CD4-positive, alpha-beta T cell (primary cell): ENCODE measurements around the gene ITGAD. TPM values are rescaled to one million over a fixed set of nuclear protein-coding genes. Genes with fewer than 3 reads are reported as not detected.

ENCODE experiments used
- ATAC-seq: fragments of 200-7000 bp; cut with Tn5 transposase; one replicate; pipeline ENCODE4 v1.10.0; 2022; ENCODE audit warnings: mild to moderate bottlenecking; ENCODE audit not compliant: poor library complexity
- CTCF ChIA-PET: fragments of 350-600 bp; sonication (Branson Sonifier 250); formaldehyde crosslinking; loops from one replicate; lab custom pipeline; 2021; ENCODE audit warnings: antibody characterized with exemption, inconsistent platforms; lab: Charles Lee
- POLR2A ChIA-PET: fragments of 350-600 bp; sonication (Branson Sonifier 250); formaldehyde crosslinking; loops from one replicate; lab custom pipeline; 2021; ENCODE audit warnings: antibody characterized with exemption, inconsistent platforms; lab: Charles Lee
- DNase-seq, 14 experiments: peaks; one replicate each; pipeline ENCODE4 v3.0.0-alpha.2; 2013 to 2020; ENCODE audit warnings: mixed read lengths in 2 of 14
- H3K27ac ChIP-seq, 2 donors: one replicate each; pipeline versions ENCODE4 v1.5.1 to v1.7.0; 2013; ENCODE audit warnings: low read length in 2 of 2, low read depth in 1 of 2, mild to moderate bottlenecking in 1 of 2
- H3K27me3 ChIP-seq, 2 experiments: 1 replicate in 1 of 2; 2 replicates in 1 of 2; pipeline versions ENCODE4 v1.6.1 to v1.7.0; 2013; ENCODE audit warnings: low read length in 2 of 2, control low read depth in 1 of 2, mild to moderate bottlenecking in 1 of 2, moderate library complexity in 1 of 2; ENCODE audit not compliant: insufficient read depth in 2 of 2, control insufficient read depth in 1 of 2
- H3K36me3 ChIP-seq: one replicate; pipeline ENCODE4 v1.6.1; 2013; ENCODE audit warnings: low read length, control low read depth; ENCODE audit not compliant: insufficient read depth
- H3K4me1 ChIP-seq: one replicate; pipeline ENCODE4 v1.6.1; 2013; ENCODE audit warnings: low read length, control low read depth; ENCODE audit not compliant: insufficient read depth
- H3K4me3 ChIP-seq: one replicate; pipeline ENCODE4 v1.5.1; 2013; ENCODE audit warnings: mild to moderate bottlenecking, low read length, moderate library complexity
- H3K9me3 ChIP-seq, 2 experiments: 1 replicate in 1 of 2; 2 replicates in 1 of 2; pipeline versions ENCODE4 v1.6.1 to v1.7.0; 2013; ENCODE audit warnings: low read length in 2 of 2, mild to moderate bottlenecking in 2 of 2, control low read depth in 1 of 2, moderate library complexity in 1 of 2; ENCODE audit not compliant: control insufficient read depth in 1 of 2, insufficient read depth in 1 of 2
- H3K27ac Mint-ChIP-seq: one replicate; pipeline ENCODE4 v1.8.0; 2020; ENCODE audit warnings: mixed read lengths
- H3K27me3 Mint-ChIP-seq: one replicate; pipeline ENCODE4 v1.8.0; 2021; ENCODE audit warnings: mixed read lengths
- H3K36me3 Mint-ChIP-seq: one replicate; pipeline ENCODE4 v1.8.0; 2021; ENCODE audit warnings: low read depth, mixed read lengths
- H3K4me1 Mint-ChIP-seq: one replicate; pipeline ENCODE4 v1.8.0; 2021; ENCODE audit warnings: low read depth, mixed read lengths
- H3K4me3 Mint-ChIP-seq: one replicate; pipeline ENCODE4 v1.8.0; 2020; ENCODE audit warnings: mild to moderate bottlenecking, mixed read lengths
- H3K9me3 Mint-ChIP-seq: one replicate; pipeline ENCODE4 v1.8.0; 2020; ENCODE audit warnings: mixed read lengths
- intact Hi-C, 2 experiments: fragments of 100-400 bp; cut with DNase I in 1 of 2; cut with micrococcal nuclease in 1 of 2; formaldehyde crosslinking; loops; one replicate each; pipeline versions ENCODE4 v1.15.1 to v1.9.0; 2023 to 2025; cut with DNase I, micrococcal nuclease
- total RNA-seq, 174 experiments: library from RNA in 2 of 174; stranded (reverse) in 2 of 174; gene quantifications; one replicate each; pipeline ENCODE4 v1.2.3 and lab custom pipeline; 2021 to 2026
- TF ChIP-seq, protein P1 (sequence below): fragments of 200-600 bp; IDR thresholded peaks from one replicate; pipeline ENCODE4 v1.8.0; 2022; ENCODE audit warnings: antibody characterized with exemption, mild to moderate bottlenecking

The ITGAD gene
- total RNA-seq, 2 experiments from 2014 or later, result not detected

GRCh38 chr16:31453255-31454204 is 60.4 kb downstream of the ITGAD start:
- peaks cover 43% of the 10 kb centered on the region for H3K4me1 ChIP-seq
- CTCF ChIA-PET, result no interaction called here
- TF ChIP-seq, protein P1, sequence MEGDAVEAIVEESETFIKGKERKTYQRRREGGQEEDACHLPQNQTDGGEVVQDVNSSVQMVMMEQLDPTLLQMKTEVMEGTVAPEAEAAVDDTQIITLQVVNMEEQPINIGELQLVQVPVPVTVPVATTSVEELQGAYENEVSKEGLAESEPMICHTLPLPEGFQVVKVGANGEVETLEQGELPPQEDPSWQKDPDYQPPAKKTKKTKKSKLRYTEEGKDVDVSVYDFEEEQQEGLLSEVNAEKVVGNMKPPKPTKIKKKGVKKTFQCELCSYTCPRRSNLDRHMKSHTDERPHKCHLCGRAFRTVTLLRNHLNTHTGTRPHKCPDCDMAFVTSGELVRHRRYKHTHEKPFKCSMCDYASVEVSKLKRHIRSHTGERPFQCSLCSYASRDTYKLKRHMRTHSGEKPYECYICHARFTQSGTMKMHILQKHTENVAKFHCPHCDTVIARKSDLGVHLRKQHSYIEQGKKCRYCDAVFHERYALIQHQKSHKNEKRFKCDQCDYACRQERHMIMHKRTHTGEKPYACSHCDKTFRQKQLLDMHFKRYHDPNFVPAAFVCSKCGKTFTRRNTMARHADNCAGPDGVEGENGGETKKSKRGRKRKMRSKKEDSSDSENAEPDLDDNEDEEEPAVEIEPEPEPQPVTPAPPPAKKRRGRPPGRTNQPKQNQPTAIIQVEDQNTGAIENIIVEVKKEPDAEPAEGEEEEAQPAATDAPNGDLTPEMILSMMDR, result no peak

GRCh38 chr16:31455601-31456314 is 62.6 kb downstream of the ITGAD start:
- Mint-ChIP-seq H3K27me3 (no peaks in the 10 kb centered on the region), H3K4me1 (peaks cover 56% of the 10 kb centered on the region), H3K27ac (peak overlapping the region; percentile 98), H3K4me3 (peak overlapping the region; percentile 51), H3K9me3 (no peaks in the 10 kb centered on the region), H3K36me3 (peaks cover 11% of the 10 kb centered on the region)
- TF ChIP-seq, protein P1, result no peak
- Histone ChIP-seq H3K9me3 (peaks cover 0 to 6% of the 10 kb centered on the region in 2 experiments), H3K4me3 (no peak overlapping the region), H3K27ac (peak overlapping the region in 1 of 2 donors; percentile 24), H3K27me3 (no peaks in the 10 kb centered on the region), H3K36me3 (peaks cover 5% of the 10 kb centered on the region), H3K4me1 (peaks cover 57% of the 10 kb centered on the region)
- ATAC-seq (no peak), DNase-seq (peak in 5 of 14 experiments; percentile 25 to 60 (median 36))
- ChIA-PET CTCF (interaction anchor here (0.7 to 6.2 kb wide), 4 partner anchors 13 to 413 kb away, joined by 3 to 27 read pairs (median 6); partner anchors contain the start of gene ZNF843), POLR2A (interaction anchor here (1.0 to 1.3 kb wide), 3 partner anchors 13 to 382 kb away, joined by 3 read pairs; partner anchors contain the start of genes ZNF646, ZNF668 and ZNF843)
- intact Hi-C loops, result loop anchor here (5.0 kb wide), 2 partner anchors 242 to 412 kb away; no protein-coding TSS in a partner anchor

More at GRCh38 chr16:31453255-31454204, 60.4 kb downstream of the ITGAD start:
- no peaks in the 10 kb centered on the region for H3K27me3 ChIP-seq
- ATAC-seq, result no peak
- peak in 2 of 14 experiments; percentile 52 to 67 for DNase-seq
- Mint-ChIP-seq H3K36me3 (peaks cover 5% of the 10 kb centered on the region), H3K27me3 (no peaks in the 10 kb centered on the region), H3K9me3 (no peaks in the 10 kb centered on the region), H3K4me1 (peaks cover 40% of the 10 kb centered on the region), H3K4me3 (no peak overlapping the region), H3K27ac (peak overlapping the region; percentile 8)
- no peak overlapping the region for H3K27ac ChIP-seq
- POLR2A ChIA-PET, result no interaction called here
- peaks cover 5% of the 10 kb centered on the region for H3K36me3 ChIP-seq
- H3K4me3 ChIP-seq, result no peak overlapping the region
- intact Hi-C loops, result no loop called here
- peaks cover 0 to 6% of the 10 kb centered on the region in 2 experiments for H3K9me3 ChIP-seq

DNA sequence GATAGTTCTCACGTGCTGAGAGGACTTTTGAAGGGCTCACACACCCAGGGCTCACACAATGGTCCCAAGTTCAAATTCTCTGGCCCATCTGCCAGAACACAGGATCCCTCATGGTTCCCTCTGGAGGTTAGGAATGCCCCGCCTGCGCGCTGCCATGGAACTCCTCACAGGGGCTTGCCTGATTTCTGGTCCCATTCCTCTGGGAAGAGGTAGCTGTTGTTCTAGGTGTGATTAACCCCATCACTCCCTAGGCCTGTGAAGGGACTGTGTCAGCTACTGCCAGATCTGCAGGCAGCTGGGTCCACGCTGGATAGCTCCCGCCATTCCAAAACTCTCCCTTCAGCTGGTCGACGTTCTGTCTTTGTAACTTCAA is 63.8 kb downstream of the ITGAD start:
- H3K4me3 ChIP-seq, result no peak overlapping the region
- intact Hi-C loops, result loop anchor here (5.0 kb wide), 2 partner anchors 240 to 410 kb away; no protein-coding TSS in a partner anchor
- ChIA-PET CTCF (interaction anchor here (1.1 to 6.2 kb wide), 3 partner anchors 14 to 412 kb away, joined by 3 to 27 read pairs (median 7); partner anchors contain the start of gene ZNF843), POLR2A (interaction anchor here (0.9 to 4.4 kb wide), 5 partner anchors 20 to 412 kb away, joined by 3 to 69 read pairs (median 27); partner anchors contain the start of genes FUS and RUSF1)
- DNase-seq, result peak in 1 of 14 experiments; percentile 27
- Mint-ChIP-seq H3K36me3 (peaks cover 11% of the 10 kb centered on the region), H3K4me1 (peaks cover 57% of the 10 kb centered on the region), H3K27me3 (no peaks in the 10 kb centered on the region), H3K27ac (peak overlapping the region; percentile 98), H3K4me3 (no peak overlapping the region), H3K9me3 (no peaks in the 10 kb centered on the region)
- H3K27ac ChIP-seq, result no peak overlapping the region
- H3K36me3 ChIP-seq, result peaks cover 7% of the 10 kb centered on the region
- TF ChIP-seq, protein P1, result no peak
- H3K4me1 ChIP-seq, result peaks cover 61% of the 10 kb centered on the region
- no peaks in the 10 kb centered on the region for H3K27me3 ChIP-seq
- no peak for ATAC-seq
- H3K9me3 ChIP-seq, result peaks cover 0 to 6% of the 10 kb centered on the region in 2 experiments
